ENCODE results near the gene LPAR1. TPM values are rescaled to one million over a fixed set of nuclear protein-coding genes. Genes with fewer than 3 reads are reported as not detected.

LPAR1 gene
- polyA plus RNA-seq, 3 donors, result 15.1 to 18.1 (median 17.5) TPM

- Histone ChIP-seq H3K4me3 (replicated peaks in 1 of 3; ENCODE audit: low read depth in 2 of 3, low read length in 3 of 3) (no peak overlapping the region), H3K79me2 (ENCODE audit: insufficient read depth, low read length) (no peaks in the 10 kb centered on the region), H3K9me3 (replicated peaks in 1 of 2; ENCODE audit: control insufficient read depth in 1 of 2, insufficient read depth in 1 of 2, low read length in 2 of 2) (peaks cover 0 to under 1% of the 10 kb centered on the region in 2 donors), H3K9ac (ENCODE audit: insufficient read depth, low read length, poor library complexity, severe bottlenecking) (no peak overlapping the region), H3K4me1 (ENCODE audit: control insufficient read depth in 1 of 2, insufficient read depth in 2 of 2, low read length in 2 of 2) (no peaks in the 10 kb centered on the region), H4K20me1 (ENCODE audit: insufficient read depth, low read length) (peaks cover 94% of the 10 kb centered on the region), H2AFZ (ENCODE audit: insufficient read depth, low read depth, low read length, poor library complexity, severe bottlenecking) (no peak overlapping the region), H3K36me3 (replicated peaks in 1 of 2; ENCODE audit: control insufficient read depth in 1 of 2, insufficient read depth in 2 of 2, low read length in 2 of 2) (no peaks in the 10 kb centered on the region), H3K4me2 (replicated peaks; ENCODE audit: extremely low read depth, low read length, poor library complexity, severe bottlenecking) (no peak overlapping the region), H3K27me3 (ENCODE audit: control insufficient read depth in 2 of 2, insufficient read depth in 2 of 2, low read length in 2 of 2) (peaks cover 44 to 84% of the 10 kb centered on the region in 2 donors), H3K27ac (ENCODE audit: low read depth in 1 of 2, low read length in 2 of 2) (no peak overlapping the region)
- intact Hi-C loops (cut with micrococcal nuclease), result no loop called here
- Mint-ChIP-seq H3K27ac (no peak overlapping the region), H3K4me1 (peaks cover 8% of the 10 kb centered on the region), H3K4me3 (peak overlapping the region in 1 of 2 donors; percentile 35), H3K27me3 (ENCODE audit: low read depth in 3 of 3) (peaks cover 53 to 76% (median 54%) of the 10 kb centered on the region in 3 donors), H3K9me3 (peaks cover 0 to 4% (median 1%) of the 10 kb centered on the region in 7 donors), H3K36me3 (peaks cover 16 to 30% of the 10 kb centered on the region in 2 donors)
- WGBS (ENCODE audit: insufficient coverage), result 83% methylated on average over 2 of the region's 5 CpGs
- no peak for DNase-seq
- TF ChIP-seq CTCF (IDR thresholded peaks at IDR 0.05), result no peak
Measured at GRCh38 chr9:110947491-110948044, 90.7 kb downstream of the LPAR1 start.

- no peak overlapping the region for H3K27ac Mint-ChIP-seq
- H3K27me3 Mint-ChIP-seq (ENCODE audit: low read depth in 3 of 3), result peaks cover 14 to 42% (median 16%) of the 10 kb centered on the region in 3 donors
- Histone ChIP-seq H3K4me2 (replicated peaks; ENCODE audit: extremely low read depth, low read length, poor library complexity, severe bottlenecking) (no peak overlapping the region), H3K9ac (ENCODE audit: insufficient read depth, low read length, poor library complexity, severe bottlenecking) (no peak overlapping the region), H3K36me3 (replicated peaks in 1 of 2; ENCODE audit: control insufficient read depth in 1 of 2, insufficient read depth in 2 of 2, low read length in 2 of 2) (peaks cover 10 to 30% of the 10 kb centered on the region in 2 donors), H3K27me3 (ENCODE audit: control insufficient read depth in 2 of 2, insufficient read depth in 2 of 2, low read length in 2 of 2) (peaks cover 19 to 34% of the 10 kb centered on the region in 2 donors), H3K4me3 (replicated peaks in 1 of 3; ENCODE audit: low read depth in 2 of 3, low read length in 3 of 3) (no peak overlapping the region), H3K27ac (ENCODE audit: low read depth in 1 of 2, low read length in 2 of 2) (no peak overlapping the region), H3K9me3 (replicated peaks in 1 of 2; ENCODE audit: control insufficient read depth in 1 of 2, insufficient read depth in 1 of 2, low read length in 2 of 2) (peaks cover 0 to 6% of the 10 kb centered on the region in 2 donors), H3K4me1 (ENCODE audit: control insufficient read depth in 1 of 2, insufficient read depth in 2 of 2, low read length in 2 of 2) (no peaks in the 10 kb centered on the region), H3K79me2 (ENCODE audit: insufficient read depth, low read length) (no peaks in the 10 kb centered on the region), H2AFZ (ENCODE audit: insufficient read depth, low read depth, low read length, poor library complexity, severe bottlenecking) (no peak overlapping the region), H4K20me1 (ENCODE audit: insufficient read depth, low read length) (peaks cover 90% of the 10 kb centered on the region)
- no peak overlapping the region for H3K4me3 Mint-ChIP-seq
- H3K36me3 Mint-ChIP-seq, result peaks cover 39 to 60% of the 10 kb centered on the region in 2 donors
- peaks cover 8% of the 10 kb centered on the region for H3K4me1 Mint-ChIP-seq
- no CpG with 5 or more reads among the region's 1 CpG for WGBS (ENCODE audit: insufficient coverage)
- DNase-seq, result no peak
- peaks cover 4 to 14% (median 9%) of the 10 kb centered on the region in 7 donors for H3K9me3 Mint-ChIP-seq
- intact Hi-C loops (cut with micrococcal nuclease), result no loop called here
- TF ChIP-seq CTCF (IDR thresholded peaks at IDR 0.05), result no peak
Measured at GRCh38 chr9:110942522-110942921, 95.7 kb downstream of the LPAR1 start.
